HEK293 (cell line): Measurements from ENCODE around the gene CPO.
A peak's percentile ranks its signal among the peaks of the same experiment; 100 is the strongest.

Experiments
- CTCF ChIA-PET: fragments of 350-600 bp; formaldehyde crosslinking; extraction: SDS; loops from one replicate; lab custom pipeline; 2021; ENCODE audit warnings: antibody characterized with exemption; lab: Yijun Ruan, JAX
- POLR2A ChIA-PET: fragments of 300-600 bp; formaldehyde crosslinking; extraction: SDS; loops from one replicate; lab custom pipeline; 2020; ENCODE audit warnings: antibody characterized with exemption, inconsistent platforms; lab: Yijun Ruan, JAX
- H3K27ac ChIP-seq: fragments of 200-500 bp; sonication (Bioruptor generic); 2 replicates; pipeline ENCODE4 v1.5.1; 2014; ENCODE audit warnings: low read depth, low read length, control low read depth, inconsistent platforms; ENCODE audit errors: extremely low read depth
- H3K36me3 ChIP-seq, 2 experiments: fragments of 200-500 bp in 1 of 2; sonication (Bioruptor generic) in 1 of 2; 1 replicate in 1 of 2; 2 replicates in 1 of 2; pipeline ENCODE4 v1.5.1; 2014 to 2017; ENCODE audit warnings: inconsistent platforms in 2 of 2, low read length in 2 of 2; ENCODE audit not compliant: control insufficient read depth in 2 of 2, insufficient read depth in 1 of 2
- H3K4me1 ChIP-seq: fragments of 200-500 bp; sonication (Bioruptor generic); 2 replicates; pipeline ENCODE4 v1.5.1; 2014; ENCODE audit warnings: mild to moderate bottlenecking, low read length, inconsistent platforms; ENCODE audit not compliant: control insufficient read depth, insufficient read depth
- H3K4me3 ChIP-seq: 2 replicates; pipeline ENCODE4 v1.5.1; 2011; ENCODE audit warnings: low read depth, mild to moderate bottlenecking, control low read depth, low read length, moderate library complexity
- H3K9me3 ChIP-seq: fragments of 200-500 bp; sonication (Bioruptor generic); 2 replicates; pipeline ENCODE4 v1.5.1; 2014; ENCODE audit warnings: low read depth, low read length, inconsistent platforms; ENCODE audit not compliant: control insufficient read depth, insufficient read depth
- BCL11B ChIP-seq: fragments of 450-650 bp; formaldehyde crosslinking; IDR thresholded peaks from 2 replicates; pipeline ENCODE4 v1.5.1; 2016; ENCODE audit warnings: low read depth, missing biosample characterization, missing genetic modification characterization
- KLF8 ChIP-seq: fragments of 450-650 bp; formaldehyde crosslinking; IDR thresholded peaks from 2 replicates; pipeline ENCODE4 v1.5.1; 2016; ENCODE audit warnings: missing biosample characterization, missing genetic modification characterization
- MYNN ChIP-seq: fragments of 450-650 bp; formaldehyde crosslinking; IDR thresholded peaks from 2 replicates; pipeline ENCODE4 v1.5.1; 2016; ENCODE audit warnings: missing biosample characterization, missing genetic modification characterization, borderline replicate concordance
- MZF1 ChIP-seq: fragments of 450-650 bp; formaldehyde crosslinking; IDR thresholded peaks from 2 replicates; pipeline ENCODE4 v1.5.1; 2017; ENCODE audit warnings: missing biosample characterization, missing genetic modification characterization, borderline replicate concordance
- OVOL3 ChIP-seq: fragments of 450-650 bp; formaldehyde crosslinking; IDR thresholded peaks from 2 replicates; pipeline ENCODE4 v1.5.1; 2016; ENCODE audit warnings: missing biosample characterization, missing genetic modification characterization
- YY2 ChIP-seq: fragments of 450-650 bp; formaldehyde crosslinking; IDR thresholded peaks from 2 replicates; pipeline ENCODE4 v1.5.1; 2016; ENCODE audit warnings: missing biosample characterization, missing genetic modification characterization
- ZFHX2 ChIP-seq: fragments of 450-650 bp; formaldehyde crosslinking; conservative IDR thresholded peaks from 2 replicates; pipeline ENCODE4 v1.5.1; 2016; ENCODE audit warnings: missing biosample characterization, missing genetic modification characterization
- ZFP69B ChIP-seq: fragments of 450-650 bp; formaldehyde crosslinking; IDR thresholded peaks from 2 replicates; pipeline ENCODE4 v1.5.1; 2016; ENCODE audit warnings: missing biosample characterization, missing genetic modification characterization
- ZNF155 ChIP-seq: fragments of 450-650 bp; formaldehyde crosslinking; IDR thresholded peaks from 2 replicates; pipeline ENCODE4 v1.5.1; 2016; ENCODE audit warnings: missing biosample characterization, missing genetic modification characterization
- ZNF157 ChIP-seq: fragments of 450-650 bp; formaldehyde crosslinking; IDR thresholded peaks from 2 replicates; pipeline ENCODE4 v1.5.1; 2016; ENCODE audit warnings: missing biosample characterization, missing genetic modification characterization
- ZNF202 ChIP-seq: fragments of 450-650 bp; formaldehyde crosslinking; IDR thresholded peaks from 2 replicates; pipeline ENCODE4 v1.5.1; 2016; ENCODE audit warnings: missing biosample characterization, missing genetic modification characterization, borderline replicate concordance
- ZNF280D ChIP-seq: fragments of 450-650 bp; formaldehyde crosslinking; IDR thresholded peaks from 2 replicates; pipeline ENCODE4 v1.5.1; 2016; ENCODE audit warnings: missing biosample characterization, missing genetic modification characterization
- ZNF311 ChIP-seq: fragments of 450-650 bp; formaldehyde crosslinking; IDR thresholded peaks from 2 replicates; pipeline ENCODE4 v1.5.1; 2017; ENCODE audit warnings: missing biosample characterization, missing genetic modification characterization, borderline replicate concordance
- ZNF324 ChIP-seq: fragments of 450-650 bp; formaldehyde crosslinking; IDR thresholded peaks from 2 replicates; pipeline ENCODE4 v1.5.1; 2016; ENCODE audit warnings: missing biosample characterization, missing genetic modification characterization
- ZNF391 ChIP-seq: fragments of 450-650 bp; formaldehyde crosslinking; IDR thresholded peaks from 2 replicates; pipeline ENCODE4 v1.5.1; 2016; ENCODE audit warnings: low read depth, missing biosample characterization, missing genetic modification characterization, borderline replicate concordance
- ZNF394 ChIP-seq: fragments of 450-650 bp; formaldehyde crosslinking; IDR thresholded peaks from 2 replicates; pipeline ENCODE4 v1.5.1; 2016; ENCODE audit warnings: missing biosample characterization, missing genetic modification characterization, mild to moderate bottlenecking, moderate library complexity, borderline replicate concordance
- ZNF404 ChIP-seq: fragments of 450-650 bp; formaldehyde crosslinking; IDR thresholded peaks from 2 replicates; pipeline ENCODE4 v1.5.1; 2017; ENCODE audit warnings: missing biosample characterization, missing genetic modification characterization
- ZNF473 ChIP-seq: fragments of 450-650 bp; formaldehyde crosslinking; IDR thresholded peaks from 2 replicates; pipeline ENCODE4 v1.5.1; 2017; ENCODE audit warnings: missing biosample characterization, missing genetic modification characterization
- ZNF501 ChIP-seq: fragments of 450-650 bp; formaldehyde crosslinking; IDR thresholded peaks from 2 replicates; pipeline ENCODE4 v1.5.1; 2016; ENCODE audit warnings: missing biosample characterization, missing genetic modification characterization
- ZNF560 ChIP-seq: fragments of 450-650 bp; formaldehyde crosslinking; IDR thresholded peaks from 2 replicates; pipeline ENCODE4 v1.5.1; 2017; ENCODE audit warnings: missing biosample characterization, missing genetic modification characterization, borderline replicate concordance
- ZNF654 ChIP-seq: fragments of 450-650 bp; formaldehyde crosslinking; IDR thresholded peaks from 2 replicates; pipeline ENCODE4 v1.5.1; 2016; ENCODE audit warnings: low read depth, missing biosample characterization, missing genetic modification characterization
- ZNF664 ChIP-seq: fragments of 450-650 bp; formaldehyde crosslinking; IDR thresholded peaks from 2 replicates; pipeline ENCODE4 v1.5.1; 2016; ENCODE audit warnings: missing biosample characterization, missing genetic modification characterization
- TF ChIP-seq, protein P1 (sequence below): fragments of 450-650 bp; formaldehyde crosslinking; IDR thresholded peaks from 2 replicates; pipeline ENCODE4 v1.5.1; 2016; ENCODE audit warnings: missing biosample characterization, missing genetic modification characterization
- TF ChIP-seq, protein P2 (sequence below): fragments of 450-650 bp; formaldehyde crosslinking; IDR thresholded peaks from 2 replicates; pipeline ENCODE4 v1.5.1; 2016; ENCODE audit warnings: missing biosample characterization, missing genetic modification characterization

Gene CPO

GRCh38 chr2:206988884-206989283 is 49.6 kb downstream of the CPO start:
- Histone ChIP-seq H3K9me3 (no peaks in the 10 kb centered on the region), H3K4me3 (no peak overlapping the region), H3K36me3 (no peaks in the 10 kb centered on the region), H3K4me1 (no peaks in the 10 kb centered on the region), H3K27ac (no peak overlapping the region)
- no peak for TF ChIP-seq ZNF473
- ChIA-PET CTCF (interaction anchor here (0.6 to 1.3 kb wide), 14 partner anchors 12 to 685 kb away, joined by 3 to 4 read pairs (median 3); no protein-coding TSS in a partner anchor), POLR2A (no interaction called here)

GRCh38 chr2:206989311-206989710 is 50.0 kb downstream of the CPO start:
- H3K27ac ChIP-seq = no peak overlapping the region
- CTCF ChIA-PET = interaction anchor here (0.5 to 2.1 kb wide), 15 partner anchors 12 to 685 kb away, joined by 3 to 7 read pairs (median 3); no protein-coding TSS in a partner anchor

GRCh38 chr2:206990360-206990759 is 51.0 kb downstream of the CPO start:
- Histone ChIP-seq H3K4me3 (no peak overlapping the region), H3K27ac (no peak overlapping the region), H3K9me3 (no peaks in the 10 kb centered on the region), H3K36me3 (no peaks in the 10 kb centered on the region), H3K4me1 (no peaks in the 10 kb centered on the region)
- ChIA-PET POLR2A (no interaction called here), CTCF (interaction anchor here (0.6 to 2.1 kb wide), 10 partner anchors 8 to 1426 kb away, joined by 3 to 7 read pairs (median 3); no protein-coding TSS in a partner anchor)
- no peak for TF ChIP-seq ZNF404 (tag by site-specific recombination)
- peak; percentile 29; the same call in 1 of the 2 replicates for TF ChIP-seq ZFHX2

More at GRCh38 chr2:206989311-206989710, 50.0 kb downstream of the CPO start:
- Histone ChIP-seq H3K4me3 (no peak overlapping the region), H3K9me3 (no peaks in the 10 kb centered on the region), H3K4me1 (no peaks in the 10 kb centered on the region), H3K36me3 (no peaks in the 10 kb centered on the region)
- TF ChIP-seq, protein P1, sequence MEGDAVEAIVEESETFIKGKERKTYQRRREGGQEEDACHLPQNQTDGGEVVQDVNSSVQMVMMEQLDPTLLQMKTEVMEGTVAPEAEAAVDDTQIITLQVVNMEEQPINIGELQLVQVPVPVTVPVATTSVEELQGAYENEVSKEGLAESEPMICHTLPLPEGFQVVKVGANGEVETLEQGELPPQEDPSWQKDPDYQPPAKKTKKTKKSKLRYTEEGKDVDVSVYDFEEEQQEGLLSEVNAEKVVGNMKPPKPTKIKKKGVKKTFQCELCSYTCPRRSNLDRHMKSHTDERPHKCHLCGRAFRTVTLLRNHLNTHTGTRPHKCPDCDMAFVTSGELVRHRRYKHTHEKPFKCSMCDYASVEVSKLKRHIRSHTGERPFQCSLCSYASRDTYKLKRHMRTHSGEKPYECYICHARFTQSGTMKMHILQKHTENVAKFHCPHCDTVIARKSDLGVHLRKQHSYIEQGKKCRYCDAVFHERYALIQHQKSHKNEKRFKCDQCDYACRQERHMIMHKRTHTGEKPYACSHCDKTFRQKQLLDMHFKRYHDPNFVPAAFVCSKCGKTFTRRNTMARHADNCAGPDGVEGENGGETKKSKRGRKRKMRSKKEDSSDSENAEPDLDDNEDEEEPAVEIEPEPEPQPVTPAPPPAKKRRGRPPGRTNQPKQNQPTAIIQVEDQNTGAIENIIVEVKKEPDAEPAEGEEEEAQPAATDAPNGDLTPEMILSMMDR = peak; percentile 26; the same call in 1 of the 2 replicates
- TF ChIP-seq ZNF155 (no peak), ZNF654 (tag by site-specific recombination) (peak; percentile 15; the same call in 1 of the 2 replicates)
- POLR2A ChIA-PET = no interaction called here

DNA sequence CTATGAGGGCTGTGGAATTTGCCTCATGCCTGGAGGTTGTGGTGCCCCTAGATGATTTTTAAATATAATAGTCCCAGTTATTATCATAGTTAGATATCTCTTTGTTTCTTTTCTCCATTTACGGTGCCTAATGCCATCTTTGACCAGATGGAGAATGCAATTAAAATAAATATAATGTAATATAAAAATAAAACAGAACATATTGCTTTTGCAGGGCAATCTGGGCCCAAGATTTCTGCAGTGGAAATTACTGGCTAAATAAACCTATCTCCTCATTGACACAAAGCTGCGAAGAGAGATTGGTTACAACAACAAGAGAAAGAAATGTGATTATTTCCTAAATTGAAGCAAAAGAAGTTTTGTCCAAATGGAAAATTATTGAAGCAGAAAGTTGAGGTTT is 51.8 kb downstream of the CPO start:
- H3K9me3 ChIP-seq = no peaks in the 10 kb centered on the region
- ChIA-PET CTCF (interaction anchor here (0.6 to 2.1 kb wide), 4 partner anchors 9 to 1426 kb away, joined by 3 to 7 read pairs (median 3); no protein-coding TSS in a partner anchor), POLR2A (no interaction called here)
- H3K27ac ChIP-seq = no peak overlapping the region
- no peak overlapping the region for H3K4me3 ChIP-seq
- no peaks in the 10 kb centered on the region for H3K4me1 ChIP-seq
- H3K36me3 ChIP-seq = no peaks in the 10 kb centered on the region
- TF ChIP-seq KLF8 (tag by site-specific recombination) (no peak), YY2 (tag by site-specific recombination) (no peak), ZNF391 (tag by site-specific recombination) (no peak), MYNN (tag by site-specific recombination) (no peak), ZNF311 (tag by site-specific recombination) (no peak), ZNF324 (no peak), MZF1 (tag by site-specific recombination) (no peak), ZFP69B (tag by site-specific recombination) (no peak), ZNF202 (tag by site-specific recombination) (no peak), ZNF394 (tag by site-specific recombination) (no peak), OVOL3 (no peak), ZNF280D (tag by site-specific recombination) (no peak), ZNF664 (tag by site-specific recombination) (no peak), ZNF501 (tag by site-specific recombination) (no peak), BCL11B (tag by site-specific recombination) (no peak), ZNF157 (tag by site-specific recombination) (no peak), ZNF560 (tag by site-specific recombination) (no peak)
- TF ChIP-seq, protein P2, sequence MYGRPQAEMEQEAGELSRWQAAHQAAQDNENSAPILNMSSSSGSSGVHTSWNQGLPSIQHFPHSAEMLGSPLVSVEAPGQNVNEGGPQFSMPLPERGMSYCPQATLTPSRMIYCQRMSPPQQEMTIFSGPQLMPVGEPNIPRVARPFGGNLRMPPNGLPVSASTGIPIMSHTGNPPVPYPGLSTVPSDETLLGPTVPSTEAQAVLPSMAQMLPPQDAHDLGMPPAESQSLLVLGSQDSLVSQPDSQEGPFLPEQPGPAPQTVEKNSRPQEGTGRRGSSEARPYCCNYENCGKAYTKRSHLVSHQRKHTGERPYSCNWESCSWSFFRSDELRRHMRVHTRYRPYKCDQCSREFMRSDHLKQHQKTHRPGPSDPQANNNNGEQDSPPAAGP (tag by site-specific recombination) = no peak
